CD4-positive, alpha-beta T cell treated with Interleukin-1 beta for 1 hour (primary cell): ENCODE data around the gene CNNM2.
"Not testable (repeated sequence)": the region's sequence is repeated elsewhere in the genome, so short reads cannot be mapped to it uniquely, and the experiment has no call there.

Experiments used
- DNase-seq, 2 donors: peaks; one replicate each; pipeline ENCODE4 v3.0.0-alpha.2; 2020 to 2022

The CNNM2 gene

GRCh38 chr10:102970562-102971340 is 52.7 kb downstream of the CNNM2 start:
- no peak for DNase-seq

- DNase-seq: no peak
Observed at GRCh38 chr10:102975483-102976379, 57.6 kb downstream of the CNNM2 start.

- DNase-seq: not testable (repeated sequence)
Observed at GRCh38 chr10:102976380-102976726, 58.3 kb downstream of the CNNM2 start.

GRCh38 chr10:102982296-102982695 is 64.2 kb downstream of the CNNM2 start:
- no peak for DNase-seq

GRCh38 chr10:102984086-102984485 is 66.0 kb downstream of the CNNM2 start:
- no peak for DNase-seq

- no peak for DNase-seq
Observed at GRCh38 chr10:102985811-102986210, 67.7 kb downstream of the CNNM2 start.

- no peak for DNase-seq
Observed at GRCh38 chr10:102988404-102989314, 70.6 kb downstream of the CNNM2 start.

GRCh38 chr10:102994531-102995295 is 76.6 kb downstream of the CNNM2 start:
- peak in 1 of 2 donors; percentile 3 for DNase-seq

- DNase-seq: no peak
Observed at GRCh38 chr10:102996876-102997275, 78.8 kb downstream of the CNNM2 start.

- no peak for DNase-seq
Observed at GRCh38 chr10:102997998-102998397, 79.9 kb downstream of the CNNM2 start.

- no peak for DNase-seq
Observed at GRCh38 chr10:102998399-102998907, 80.4 kb downstream of the CNNM2 start.

- DNase-seq: not testable (repeated sequence)
Observed at GRCh38 chr10:103000050-103000449, 82.0 kb downstream of the CNNM2 start.

- no peak for DNase-seq
Observed at GRCh38 chr10:103007017-103007416, 88.9 kb downstream of the CNNM2 start.

- DNase-seq: no peak
Observed at GRCh38 chr10:103013416-103013815, 95.3 kb downstream of the CNNM2 start.

GRCh38 chr10:103019425-103019824 is 101.3 kb downstream of the CNNM2 start:
- no peak for DNase-seq

GRCh38 chr10:103021150-103021899 is 103.2 kb downstream of the CNNM2 start:
- no peak for DNase-seq

- no peak for DNase-seq
Observed at GRCh38 chr10:103021900-103022293, 103.8 kb downstream of the CNNM2 start.

- DNase-seq: no peak
Observed at GRCh38 chr10:103025696-103026095, 107.6 kb downstream of the CNNM2 start.

- DNase-seq: no peak
Observed at GRCh38 chr10:103038570-103038969, 120.5 kb downstream of the CNNM2 start.

- no peak for DNase-seq
Observed at GRCh38 chr10:103040418-103040817, 122.3 kb downstream of the CNNM2 start.

GRCh38 chr10:103041391-103041790 is 123.3 kb downstream of the CNNM2 start:
- no peak for DNase-seq
